Stimulated activated naive CD4-positive, alpha-beta T cell treated with Interleukin-2 at 50 U/mL for 16 hours (primary cell): ENCODE data around the gene FRMD4A.
"Not testable (repeated sequence)": the region's sequence is repeated elsewhere in the genome, so short reads cannot be mapped to it uniquely, and the experiment has no call there.

ENCODE experiments used
- DNase-seq: peaks from one replicate; lab custom pipeline; 2025; lab: John Stamatoyannopoulos, UW

Gene FRMD4A

GRCh38 chr10:14056610-14057332, 274.0 kb downstream of the FRMD4A start:
- no peak for DNase-seq

DNA sequence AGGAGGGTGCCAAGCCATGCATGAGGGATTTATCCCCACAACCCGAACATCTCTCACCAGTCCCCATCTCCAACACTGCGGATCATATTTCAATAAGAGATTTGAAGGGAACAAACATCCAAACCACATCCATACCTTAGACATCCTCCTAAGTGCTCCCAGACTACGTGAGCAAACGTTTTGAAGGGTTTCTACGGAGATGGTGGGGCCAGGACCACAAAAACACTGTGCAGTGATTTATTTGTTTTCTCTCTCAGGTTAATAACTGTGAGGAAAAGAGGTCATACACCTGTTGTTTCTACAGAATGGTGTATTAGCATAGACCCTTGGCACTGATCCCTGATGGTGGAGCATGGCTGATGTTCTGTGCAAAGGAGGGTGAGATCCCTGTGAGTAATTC, 277.8 kb downstream of the FRMD4A start:
- no peak for DNase-seq

DNA sequence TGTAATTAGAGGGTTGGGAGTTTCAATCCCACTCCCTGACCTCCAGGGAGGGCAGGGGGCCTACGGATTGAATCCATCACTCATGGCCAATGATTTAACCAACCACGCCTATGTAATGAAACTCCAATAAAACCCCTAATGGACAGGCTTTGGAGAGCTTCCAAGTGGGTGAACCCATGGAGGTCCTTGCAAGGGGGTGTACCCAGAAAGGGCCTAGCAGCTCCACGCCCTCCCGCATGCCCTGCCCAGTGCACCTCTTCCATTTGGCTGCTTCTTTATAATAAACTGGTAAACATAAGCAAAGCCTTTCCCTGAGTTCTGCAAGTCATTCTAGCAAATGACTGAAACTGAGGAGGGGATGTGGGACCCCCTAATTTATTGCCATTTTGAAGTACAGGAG, 280.1 kb downstream of the FRMD4A start:
- no peak for DNase-seq

- DNase-seq: no peak
These were observed 281.7 kb downstream of the FRMD4A start for GRCh38 chr10:14048930-14049613.

- DNase-seq: no peak
These were observed 283.3 kb downstream of the FRMD4A start for GRCh38 chr10:14047431-14047830.

- DNase-seq: not testable (repeated sequence)
These were observed 288.7 kb downstream of the FRMD4A start for GRCh38 chr10:14042051-14042450.

DNA sequence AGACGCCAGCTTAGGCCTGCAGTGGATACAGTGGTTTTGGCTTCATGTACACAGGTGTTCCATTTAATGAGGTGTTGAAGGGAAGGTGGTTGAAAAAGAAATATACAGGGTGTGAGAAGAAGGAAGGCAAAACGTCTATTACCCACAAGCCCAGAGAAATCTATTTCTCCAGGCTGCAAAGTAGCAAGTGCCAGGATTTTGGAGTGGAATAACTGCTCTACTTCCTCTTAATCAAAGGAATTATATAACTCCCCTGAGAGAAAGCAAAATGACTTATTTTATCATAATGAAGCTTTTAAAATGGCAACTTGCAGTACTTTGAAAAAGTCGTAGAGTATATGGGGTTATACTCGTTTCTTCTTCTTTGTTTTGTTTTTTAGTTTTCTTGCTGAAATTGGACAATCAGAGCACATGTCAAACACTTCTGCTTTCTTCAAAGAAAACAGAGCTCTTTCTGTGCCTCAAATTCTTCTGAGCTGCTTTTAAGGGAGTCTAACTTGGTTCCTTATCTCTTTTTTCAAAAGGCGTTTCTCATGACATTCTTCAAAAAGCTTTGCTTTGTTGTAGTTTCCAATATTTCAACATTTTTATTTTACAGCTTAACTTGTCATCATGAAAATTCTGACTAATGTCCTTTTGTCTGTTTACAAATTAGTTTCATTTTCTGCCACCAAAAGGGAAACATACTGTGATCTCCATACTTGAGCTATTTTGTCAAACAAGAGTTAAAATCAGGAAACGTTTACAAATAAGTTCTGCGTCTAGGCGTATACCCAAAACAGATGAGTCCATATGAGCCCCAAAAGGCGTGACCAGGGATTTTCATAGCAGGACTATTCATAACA, 289.7 kb downstream of the FRMD4A start:
- no peak for DNase-seq

DNA sequence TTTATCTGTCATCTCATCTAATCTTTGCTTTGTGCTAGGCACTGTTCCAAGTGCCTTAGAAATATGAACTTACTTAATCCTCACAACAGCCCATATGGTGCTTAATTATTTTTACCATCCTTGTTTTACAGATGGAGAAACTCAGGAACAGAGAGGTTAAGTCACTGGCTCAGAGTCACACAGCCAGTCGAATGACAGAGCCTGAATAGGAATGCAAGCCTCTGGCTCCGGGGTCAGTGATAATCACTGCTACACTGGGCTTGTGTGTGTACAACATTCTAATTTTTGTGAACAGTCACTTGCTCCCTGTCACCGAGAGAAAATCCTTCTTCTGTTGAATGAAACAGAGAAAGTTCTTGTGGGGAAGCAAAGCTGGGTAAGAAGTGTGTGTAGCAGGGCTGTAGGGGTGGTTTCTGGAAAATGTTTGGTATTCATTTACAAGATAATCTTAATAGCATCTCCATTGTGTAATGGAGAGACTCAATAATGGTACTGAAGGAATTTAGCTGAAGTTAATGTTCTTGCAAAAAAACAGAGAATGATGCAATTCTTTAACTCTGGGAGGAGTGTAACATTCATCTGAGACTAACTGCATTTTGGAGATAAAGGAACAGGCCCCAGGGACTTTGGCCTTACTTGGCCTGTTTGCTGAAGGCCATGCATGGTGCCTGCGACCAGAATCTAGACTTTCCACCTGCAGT, 290.6 kb downstream of the FRMD4A start:
- DNase-seq: no peak

GRCh38 chr10:14036233-14036632, 294.5 kb downstream of the FRMD4A start:
- no peak for DNase-seq

DNA sequence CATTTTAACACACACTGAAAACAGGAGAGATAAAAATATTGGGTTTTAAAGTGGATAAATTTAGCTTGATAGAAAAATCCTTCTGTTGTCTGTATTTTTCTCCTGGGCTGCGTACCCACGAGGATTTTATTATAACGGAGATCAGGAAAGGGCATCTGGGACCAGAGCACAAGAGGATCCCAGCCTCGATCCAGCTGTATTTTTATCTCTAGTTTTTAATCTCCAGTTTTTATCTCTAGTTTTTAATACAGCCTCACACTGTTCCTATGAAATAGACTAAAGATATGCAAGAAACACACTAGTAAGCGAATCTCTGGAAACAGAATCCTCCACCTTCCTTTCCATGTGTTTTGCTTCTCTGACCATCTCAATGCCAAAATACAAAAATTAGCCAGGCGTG, 295.2 kb downstream of the FRMD4A start:
- DNase-seq: no peak

DNA sequence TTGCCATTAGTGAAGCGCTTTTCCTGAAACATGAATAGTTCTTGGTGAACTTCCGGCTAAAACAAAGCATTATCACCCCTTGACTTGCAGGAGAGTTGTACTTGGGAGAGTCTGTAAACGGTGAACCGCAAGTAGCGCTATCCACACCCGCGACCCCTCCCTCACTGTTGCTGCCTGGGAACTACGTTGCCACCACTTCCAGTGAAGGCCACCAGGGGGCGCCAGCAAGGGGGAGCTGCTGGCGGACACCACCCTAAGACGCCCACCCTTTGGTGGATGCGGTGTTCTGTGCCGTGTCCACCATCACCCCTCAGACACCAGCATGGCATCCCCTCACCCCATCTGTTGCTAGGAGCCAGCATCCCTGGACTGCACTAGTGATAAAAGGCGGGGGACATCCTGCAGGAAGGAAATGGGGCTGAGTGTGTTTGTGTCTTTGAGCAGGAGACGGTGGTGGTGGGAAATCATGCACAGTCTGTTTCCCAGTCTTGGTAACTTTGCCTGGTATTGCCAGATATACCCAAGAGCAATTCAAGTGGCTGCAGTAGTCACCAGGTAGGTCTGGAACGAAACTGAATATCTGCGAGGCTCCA, 298.2 kb downstream of the FRMD4A start:
- peak; percentile 20 for DNase-seq

DNA sequence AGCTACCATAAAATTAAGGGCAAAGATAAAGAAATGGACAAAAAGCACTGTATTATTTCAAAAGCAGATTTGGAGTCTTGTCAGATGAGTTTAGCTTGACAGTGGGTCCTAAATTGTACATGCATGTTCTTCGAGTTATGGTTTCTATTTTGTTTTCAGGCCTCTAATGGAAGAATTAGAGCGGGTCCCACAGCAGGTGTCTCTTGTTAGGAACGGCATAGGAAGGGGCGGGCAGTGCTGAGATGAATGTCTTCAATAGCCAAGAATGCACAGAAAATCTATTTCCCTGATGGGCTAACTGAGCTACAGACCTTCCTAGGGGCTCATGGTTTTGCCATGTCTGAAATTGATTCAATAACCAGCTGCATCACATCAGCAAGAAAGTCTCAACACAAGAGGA, 304.4 kb downstream of the FRMD4A start:
- DNase-seq: no peak

- no peak for DNase-seq
These were observed 305.2 kb downstream of the FRMD4A start for GRCh38 chr10:14025283-14026189.

DNA sequence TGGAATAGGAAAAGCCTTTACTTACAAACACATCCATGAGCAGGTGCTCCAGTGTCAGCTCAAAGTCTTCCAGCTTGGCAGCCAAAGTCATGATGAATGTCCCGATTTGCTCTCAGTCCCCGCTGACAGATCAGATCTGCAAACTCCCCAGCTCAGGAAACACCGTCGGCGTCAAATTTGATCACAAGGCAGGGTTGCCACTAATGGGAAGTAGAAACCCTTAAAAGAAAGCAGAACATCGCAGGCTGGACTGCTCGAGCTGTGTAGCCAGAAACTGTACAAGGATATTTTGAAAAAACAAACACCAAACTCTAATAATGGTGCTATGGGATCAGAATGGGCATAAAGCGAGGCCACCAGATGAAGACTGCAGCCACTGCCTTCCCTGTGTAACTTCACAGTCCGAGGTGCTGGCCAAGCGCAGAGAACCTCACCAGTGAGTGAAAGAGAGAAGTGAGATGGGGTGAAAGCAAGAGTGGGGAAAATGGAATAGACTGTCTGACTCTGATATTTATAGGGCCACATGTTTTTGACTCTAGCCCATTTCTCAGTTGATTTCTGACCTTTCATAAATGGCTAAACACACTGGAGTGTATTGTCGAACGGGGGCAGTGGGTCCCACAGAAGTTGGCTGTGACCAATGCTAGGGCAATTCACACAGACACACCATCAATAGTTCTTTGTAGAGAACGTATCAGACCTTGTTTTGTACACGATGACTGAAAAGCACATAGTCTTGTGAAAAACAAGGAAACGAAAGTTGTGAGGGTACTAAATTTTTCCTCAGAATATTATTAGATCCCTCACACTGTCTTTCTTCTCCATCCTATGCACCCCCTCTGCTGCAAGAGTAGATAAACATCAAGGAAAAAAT, 306.2 kb downstream of the FRMD4A start:
- no peak for DNase-seq

GRCh38 chr10:14023673-14024328, 306.9 kb downstream of the FRMD4A start:
- DNase-seq: no peak

- no peak for DNase-seq
These were observed 307.6 kb downstream of the FRMD4A start for GRCh38 chr10:14022954-14023672.

- no peak for DNase-seq
These were observed 308.7 kb downstream of the FRMD4A start for GRCh38 chr10:14022052-14022451.

DNA sequence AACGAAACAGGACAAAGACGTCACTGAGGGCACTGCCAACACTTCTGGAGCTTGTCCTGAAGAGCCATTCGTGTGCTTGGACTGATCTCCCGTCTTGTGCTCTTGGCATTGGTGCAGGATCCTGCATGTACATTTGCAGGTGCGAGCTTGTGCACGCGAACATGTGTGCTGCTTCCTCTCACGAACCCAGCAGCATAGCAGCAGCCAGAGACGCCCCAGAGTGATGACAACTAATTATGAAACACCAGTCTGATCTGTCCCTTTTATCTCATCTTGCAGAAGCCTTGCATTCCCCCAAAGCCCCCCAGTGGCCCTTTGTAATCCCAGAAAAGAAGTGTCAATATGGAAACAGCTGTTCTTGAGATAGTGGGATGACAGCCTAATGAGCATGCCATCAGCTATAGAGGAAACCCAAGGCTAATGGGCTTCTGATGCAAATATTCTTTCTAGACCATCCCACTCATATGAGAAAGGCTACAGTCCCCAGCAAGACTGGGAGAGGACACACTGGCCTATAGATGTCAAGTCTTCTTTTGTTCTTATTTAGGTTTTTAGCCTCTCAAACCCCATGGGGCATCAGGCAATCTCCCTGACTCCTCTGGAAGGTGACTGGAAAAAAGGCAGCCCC, 310.6 kb downstream of the FRMD4A start:
- no peak for DNase-seq
